ENCODE results near the gene MYO19.
"Not testable (repeated sequence)": the region's sequence is repeated elsewhere in the genome, so short reads cannot be mapped to it uniquely, and the experiment has no call there.

Gene MYO19

GRCh38 chr17:36501351-36501750 is 33.3 kb downstream of the MYO19 start:
- DNase-seq, result no peak
- TF ChIP-seq GATA1 (IDR thresholded peaks at IDR 0.05; ENCODE audit: low read depth, low read length) (no peak), POLR2A (IDR thresholded peaks at IDR 0.05; ENCODE audit: low read length) (no peak)

DNA sequence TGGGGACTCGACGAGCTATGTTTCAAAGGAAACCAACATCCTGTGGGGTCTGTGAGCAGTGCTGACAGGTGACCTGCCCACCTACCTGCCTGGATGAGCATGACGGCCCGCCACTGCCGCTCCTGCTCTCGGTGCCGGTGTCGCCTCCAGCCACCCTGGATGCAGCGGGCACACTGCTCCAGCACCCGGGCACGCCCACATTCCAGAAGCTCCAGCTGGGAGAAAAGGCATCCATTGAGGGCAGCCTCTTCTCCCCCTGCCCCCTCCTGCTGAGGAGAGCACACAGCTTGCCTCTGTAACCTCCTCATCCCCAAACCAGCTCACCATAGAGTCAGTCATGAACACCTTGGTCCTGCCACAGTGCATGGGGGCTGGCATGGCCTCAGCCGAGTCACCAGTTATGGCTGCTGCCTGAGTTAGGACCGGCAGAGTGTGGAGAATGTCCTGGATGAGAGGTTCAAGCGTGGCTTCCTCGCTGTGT is 33.9 kb downstream of the MYO19 start:
- DNase-seq, result no peak

GRCh38 chr17:36498560-36499300 is 35.9 kb downstream of the MYO19 start:
- TF ChIP-seq POLR2A (IDR thresholded peaks at IDR 0.05; ENCODE audit: low read length), result peak; percentile 15
- TF ChIP-seq GATA1 (IDR thresholded peaks at IDR 0.05; ENCODE audit: low read depth, low read length), result no peak
- DNase-seq, result no peak

More for the DNA sequence above, 33.9 kb downstream of the MYO19 start:
- TF ChIP-seq GATA1 (IDR thresholded peaks at IDR 0.05; ENCODE audit: low read depth, low read length), result no peak
- TF ChIP-seq POLR2A (IDR thresholded peaks at IDR 0.05; ENCODE audit: low read length), result no peak

DNA sequence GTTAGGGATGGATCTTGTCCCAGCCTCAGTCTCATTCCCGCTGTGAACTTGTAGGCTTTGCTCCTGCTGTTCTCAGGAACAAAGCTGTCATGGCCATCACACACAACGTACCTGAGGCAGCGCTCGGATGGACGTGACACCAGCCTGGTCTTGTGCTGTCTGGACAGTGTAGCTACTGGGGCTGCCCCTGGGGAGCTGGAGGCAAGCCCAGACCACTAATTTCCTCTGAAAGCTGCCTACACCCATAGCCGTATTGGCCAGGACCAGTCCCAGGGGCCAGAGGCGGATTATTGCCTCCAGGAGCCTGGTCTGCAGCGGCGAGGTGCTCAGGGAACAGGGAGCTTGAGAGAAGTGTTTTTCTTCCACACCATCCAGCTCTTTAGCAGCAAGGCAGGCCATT is 36.5 kb downstream of the MYO19 start:
- no peak for DNase-seq
- no peak for TF ChIP-seq GATA1 (IDR thresholded peaks at IDR 0.05; ENCODE audit: low read depth, low read length)

DNA sequence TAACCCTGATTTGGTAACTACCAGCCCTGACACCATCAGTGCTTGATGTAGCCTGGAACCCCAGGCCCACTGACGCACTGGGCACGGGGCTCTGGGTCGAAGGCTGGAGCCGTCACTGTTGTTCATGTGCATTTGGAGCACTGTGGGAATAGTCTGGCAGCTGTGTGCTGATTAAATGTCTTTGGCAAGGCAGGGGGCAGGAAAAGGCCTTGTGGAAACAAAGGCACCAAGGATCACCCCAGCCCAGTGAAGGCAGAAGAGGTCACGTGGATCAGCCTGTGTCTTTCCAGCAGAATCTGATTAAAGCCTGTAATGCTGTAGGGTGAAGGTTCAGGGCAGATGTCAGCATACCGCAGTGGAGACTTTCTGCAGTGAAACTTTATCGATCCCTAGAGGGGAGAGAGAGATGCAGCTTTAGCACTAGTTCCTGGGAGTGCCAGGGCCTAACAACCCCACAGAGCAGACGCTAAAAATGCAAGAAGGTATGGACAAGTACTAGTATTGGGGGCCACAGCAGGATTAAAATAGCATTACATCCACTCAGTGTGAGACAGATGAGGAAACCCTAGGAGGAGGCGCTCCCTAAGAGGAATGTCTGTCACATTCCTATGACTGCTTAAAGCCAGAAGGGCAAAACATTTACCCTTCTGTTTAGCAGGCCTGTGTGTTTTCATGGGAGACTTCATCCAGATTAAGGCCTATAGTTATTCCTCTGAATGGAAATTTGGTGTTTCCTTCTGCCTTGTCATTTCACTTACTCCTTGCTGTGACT is 38.5 kb downstream of the MYO19 start:
- TF ChIP-seq POLR2A (IDR thresholded peaks at IDR 0.05; ENCODE audit: low read length), result no peak
- no peak for TF ChIP-seq GATA1 (IDR thresholded peaks at IDR 0.05; ENCODE audit: low read depth, low read length)
- no peak for DNase-seq

GRCh38 chr17:36495076-36495578 is 39.5 kb downstream of the MYO19 start:
- DNase-seq, result no peak
- TF ChIP-seq GATA1 (IDR thresholded peaks at IDR 0.05; ENCODE audit: low read depth, low read length), result no peak
- no peak for TF ChIP-seq POLR2A (IDR thresholded peaks at IDR 0.05; ENCODE audit: low read length)

DNA sequence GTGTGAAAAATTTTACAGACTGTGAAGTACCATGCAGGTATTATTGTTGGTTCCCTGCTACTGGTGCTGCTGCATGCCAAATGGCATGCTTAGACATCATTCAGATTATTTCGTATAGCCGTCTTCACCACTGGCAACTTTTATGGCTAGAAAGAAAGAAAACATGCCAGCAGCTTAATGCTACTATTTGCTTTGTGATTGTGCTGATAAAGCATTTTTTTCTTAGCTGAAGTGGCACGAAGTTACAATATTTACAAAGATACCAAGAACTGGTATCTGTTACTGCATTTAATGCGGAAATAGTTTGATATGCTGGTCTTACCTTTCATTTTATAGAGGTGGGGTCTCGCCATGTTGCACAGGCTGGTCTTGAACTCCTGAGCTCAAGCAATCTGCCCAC is 40.0 kb downstream of the MYO19 start:
- no peak for TF ChIP-seq POLR2A (IDR thresholded peaks at IDR 0.05; ENCODE audit: low read length)
- no peak for TF ChIP-seq GATA1 (IDR thresholded peaks at IDR 0.05; ENCODE audit: low read depth, low read length)
- no peak for DNase-seq

GRCh38 chr17:36493956-36494355 is 40.7 kb downstream of the MYO19 start:
- DNase-seq, result no peak
- TF ChIP-seq GATA1 (IDR thresholded peaks at IDR 0.05; ENCODE audit: low read depth, low read length), result no peak
- TF ChIP-seq POLR2A (IDR thresholded peaks at IDR 0.05; ENCODE audit: low read length), result no peak

- peak; percentile 96 for DNase-seq
- TF ChIP-seq POLR2A (IDR thresholded peaks at IDR 0.05; ENCODE audit: low read length), result peak; percentile 83
- TF ChIP-seq GATA1 (IDR thresholded peaks at IDR 0.05; ENCODE audit: low read depth, low read length), result no peak
These were observed 48.2 kb downstream of the MYO19 start, which contains the start of gene ZNHIT3 for GRCh38 chr17:36486204-36487194. Gene ZNHIT3 (plus strand): TSS chr17:36486681. CDS start chr17:36486700, 19 bp downstream.

DNA sequence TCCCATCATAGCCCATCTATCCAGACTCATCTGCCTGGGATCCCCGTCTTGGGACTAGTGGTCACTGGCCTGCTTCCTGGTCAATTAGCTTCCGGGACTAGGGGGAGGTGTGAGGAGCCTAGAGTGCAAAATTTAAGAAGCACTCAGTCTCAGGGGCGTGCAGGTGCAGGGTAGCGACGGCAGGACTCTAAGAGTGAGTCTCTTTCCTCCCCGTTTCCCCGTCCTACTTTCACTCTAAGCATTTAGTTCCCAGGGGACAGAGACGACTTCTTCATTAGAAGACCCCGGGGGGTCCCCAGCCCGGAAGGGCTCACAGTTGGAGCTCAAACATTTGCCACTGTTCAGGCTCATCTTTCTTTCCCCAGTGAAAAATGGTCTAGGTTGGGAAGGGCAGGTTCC is 48.9 kb downstream of the MYO19 start:
- no peak for DNase-seq
- TF ChIP-seq GATA1 (IDR thresholded peaks at IDR 0.05; ENCODE audit: low read depth, low read length), result no peak
- TF ChIP-seq POLR2A (IDR thresholded peaks at IDR 0.05; ENCODE audit: low read length), result no peak

DNA sequence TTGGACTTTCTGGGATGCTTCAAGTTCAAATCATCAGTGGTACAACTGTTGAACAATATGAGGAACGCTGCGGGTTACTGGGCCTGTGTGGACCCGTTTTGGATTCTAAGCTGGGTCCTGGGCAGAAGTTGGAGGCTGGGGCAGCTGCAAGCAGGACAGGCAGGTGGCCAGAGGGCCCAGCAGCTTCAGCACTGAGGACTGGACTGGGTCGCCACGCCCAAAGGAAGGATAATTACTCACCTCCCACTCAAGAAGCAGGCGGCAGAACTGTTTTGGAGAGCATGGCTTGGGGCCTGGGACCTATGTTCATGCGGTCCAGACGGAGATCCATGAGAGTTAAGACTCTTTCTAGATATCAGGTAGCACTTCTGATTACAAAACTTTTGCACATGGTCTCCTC is 49.6 kb downstream of the MYO19 start:
- TF ChIP-seq POLR2A (IDR thresholded peaks at IDR 0.05; ENCODE audit: low read length) (no peak), GATA1 (IDR thresholded peaks at IDR 0.05; ENCODE audit: low read depth, low read length) (no peak)
- DNase-seq, result no peak

DNA sequence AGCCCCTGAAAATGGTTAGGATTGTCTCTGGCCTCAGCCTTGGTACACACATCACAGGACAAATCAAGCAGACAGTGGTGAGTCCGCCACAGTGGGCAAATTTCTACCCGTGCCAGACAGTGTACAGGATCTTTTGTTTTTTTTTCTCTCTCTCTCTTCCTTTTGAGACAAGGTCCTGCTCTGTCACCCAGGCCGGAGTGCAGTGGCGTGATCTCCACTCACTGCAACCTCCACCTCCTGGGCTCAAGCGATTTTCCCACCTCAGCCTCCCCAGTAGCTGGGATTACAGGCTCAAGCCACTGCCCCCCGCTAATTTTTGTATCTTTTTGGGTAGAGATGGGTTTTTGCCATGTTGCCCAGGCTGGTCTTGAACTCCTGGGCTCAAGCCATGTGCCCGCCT is 50.6 kb downstream of the MYO19 start:
- not testable (repeated sequence) for DNase-seq

All from erythroblast (primary cell).